ENCODE results near the gene NTM. TPM values are rescaled to one million over a fixed set of nuclear protein-coding genes. Genes with fewer than 3 reads are reported as not detected.

Gene NTM
- total and polyA plus RNA-seq, 2 of the 8 experiments (the other 6 are each of a cell fraction or from before 2014, with no cell fraction given) = 13.4 to 20.0 TPM

GRCh38 chr11:131841028-131841427, 470.6 kb downstream of the NTM start:
- FAIRE-seq = no peak
- POLR2A ChIA-PET (ENCODE audit: partially characterized antibody) = interaction anchor here (1.2 kb wide), 1 partner anchor 18 kb away, joined by 3 read pairs; no protein-coding TSS in a partner anchor

More at GRCh38 chr11:131841028-131841427, 470.6 kb downstream of the NTM start:
- Histone ChIP-seq H3K9me3 (ENCODE audit: insufficient read depth in 2 of 2, low read depth in 1 of 2, low read length in 1 of 2) (no peaks in the 10 kb centered on the region), H4K8ac (ENCODE audit: extremely low read depth, insufficient read depth, low read length) (no peak overlapping the region), H3K79me2 (ENCODE audit: control insufficient read depth in 1 of 2, insufficient read depth in 2 of 2, low read length in 2 of 2) (no peaks in the 10 kb centered on the region), H3K4ac (replicated peaks; ENCODE audit: insufficient read length, low read depth, low read length) (no peak overlapping the region), H3K4me1 (replicated peaks in 1 of 4; ENCODE audit: control insufficient read depth in 3 of 4, insufficient read depth in 4 of 4, low read length in 3 of 4) (peaks cover 0 to 10% (median 0%) of the 10 kb centered on the region in 4 experiments; a peak in 3 of 7 replicates), H2BK12ac (ENCODE audit: low read depth, low read length) (no peak overlapping the region), H3K18ac (ENCODE audit: extremely low read depth, low read length) (no peak overlapping the region), H2BK120ac (replicated peaks; ENCODE audit: low read depth, low read length) (no peak overlapping the region), H3K4me2 (ENCODE audit: insufficient read depth in 1 of 2, low read depth in 2 of 2, low read length in 2 of 2) (no peak overlapping the region), H4K5ac (ENCODE audit: insufficient read length, low read depth, low read length) (no peak overlapping the region), H4K91ac (replicated peaks; ENCODE audit: insufficient read length, low read length) (no peak overlapping the region), H2AK5ac (ENCODE audit: low read depth, low read length) (no peak overlapping the region), H3K4me3 (ENCODE audit: extremely low read depth in 1 of 4, insufficient read depth in 2 of 4, low read depth in 3 of 4, low read length in 4 of 4) (no peak overlapping the region), H3K14ac (ENCODE audit: insufficient read length) (no peak overlapping the region), H2BK5ac (ENCODE audit: low read depth, low read length) (no peak overlapping the region), H3K23me2 (ENCODE audit: low read depth, low read length) (no peaks in the 10 kb centered on the region), H3K23ac (ENCODE audit: insufficient read length) (no peak overlapping the region), H3K79me1 (ENCODE audit: low read depth, low read length) (no peaks in the 10 kb centered on the region), H3K56ac (replicated peaks; ENCODE audit: insufficient read length, low read depth, low read length) (no peak overlapping the region), H3K27ac (ENCODE audit: low read depth, low read length) (no peak overlapping the region), H3K36me3 (ENCODE audit: control insufficient read depth in 2 of 4, insufficient read depth in 4 of 4, low read length in 3 of 4) (no peaks in the 10 kb centered on the region; a peak in 1 of 8 replicates), H2BK15ac (ENCODE audit: low read length) (no peak overlapping the region), H2BK20ac (ENCODE audit: low read length) (no peak overlapping the region), H2AFZ (ENCODE audit: low read length) (no peak overlapping the region), H3K9ac (replicated peaks in 1 of 4; ENCODE audit: extremely low read depth in 1 of 4, low read depth in 3 of 4, low read length in 3 of 4) (no peak overlapping the region), H4K20me1 (replicated peaks in 1 of 2; ENCODE audit: control insufficient read depth in 1 of 2, insufficient read depth in 2 of 2, low read length in 2 of 2) (no peaks in the 10 kb centered on the region), H3K27me3 (replicated peaks in 1 of 4; ENCODE audit: control insufficient read depth in 3 of 4, extremely low read depth in 1 of 4, insufficient read depth in 3 of 4, low read length in 3 of 4) (no peaks in the 10 kb centered on the region)
- 96% methylated on average over 1 of the region's 1 CpG; no CpG with 5 or more reads in 1 of the 2 experiments for WGBS, 2 experiments (ENCODE audit: extremely low coverage in 1 of 2, insufficient coverage in 1 of 2, insufficient read length in 1 of 2, insufficient replicate concordance in 2 of 2, low coverage in 1 of 2, low lambda C conversion rate in 2 of 2, missing lambda C conversion rate in 1 of 2)
- no peak for TF ChIP-seq TCF12 (IDR thresholded peaks at IDR 0.05; ENCODE audit: low read depth, low read length)
- no peak for TF ChIP-seq NANOG (IDR thresholded peaks at IDR 0.05; ENCODE audit: insufficient read depth, low read depth, low read length, poor library complexity, severe bottlenecking)
- no peak for TF ChIP-seq RFX5 (IDR thresholded peaks at IDR 0.05; ENCODE audit: borderline replicate concordance, low read depth, low read length)
- CTCF ChIA-PET (ENCODE audit: partially characterized antibody) = interaction anchor here (0.7 to 1.9 kb wide), 7 partner anchors 10 to 94 kb away, joined by 3 to 5 read pairs (median 4); no protein-coding TSS in a partner anchor
- no peak for DNase-seq (ENCODE audit: low read depth in 1 of 2, low spot score in 2 of 2)
